Measurements from ENCODE around the gene RNF220. TPM values are rescaled to one million over a fixed set of nuclear protein-coding genes. Genes with fewer than 3 reads are reported as not detected.
"Not testable (repeated sequence)": the region's sequence is repeated elsewhere in the genome, so short reads cannot be mapped to it uniquely, and the experiment has no call there.

RNF220 gene
- total RNA-seq, 1 donor from 2014 or later: 83.7 TPM

GRCh38 chr1:44485934-44486460 lies 80.9 kb downstream of the RNF220 start:
- intact Hi-C loops (cut with micrococcal nuclease): no loop called here

- intact Hi-C loops (cut with micrococcal nuclease): no loop called here
Observed at GRCh38 chr1:44489481-44489880, 84.4 kb downstream of the RNF220 start.

GRCh38 chr1:44496541-44497171 lies 91.6 kb downstream of the RNF220 start:
- intact Hi-C loops (cut with micrococcal nuclease): no loop called here

DNA sequence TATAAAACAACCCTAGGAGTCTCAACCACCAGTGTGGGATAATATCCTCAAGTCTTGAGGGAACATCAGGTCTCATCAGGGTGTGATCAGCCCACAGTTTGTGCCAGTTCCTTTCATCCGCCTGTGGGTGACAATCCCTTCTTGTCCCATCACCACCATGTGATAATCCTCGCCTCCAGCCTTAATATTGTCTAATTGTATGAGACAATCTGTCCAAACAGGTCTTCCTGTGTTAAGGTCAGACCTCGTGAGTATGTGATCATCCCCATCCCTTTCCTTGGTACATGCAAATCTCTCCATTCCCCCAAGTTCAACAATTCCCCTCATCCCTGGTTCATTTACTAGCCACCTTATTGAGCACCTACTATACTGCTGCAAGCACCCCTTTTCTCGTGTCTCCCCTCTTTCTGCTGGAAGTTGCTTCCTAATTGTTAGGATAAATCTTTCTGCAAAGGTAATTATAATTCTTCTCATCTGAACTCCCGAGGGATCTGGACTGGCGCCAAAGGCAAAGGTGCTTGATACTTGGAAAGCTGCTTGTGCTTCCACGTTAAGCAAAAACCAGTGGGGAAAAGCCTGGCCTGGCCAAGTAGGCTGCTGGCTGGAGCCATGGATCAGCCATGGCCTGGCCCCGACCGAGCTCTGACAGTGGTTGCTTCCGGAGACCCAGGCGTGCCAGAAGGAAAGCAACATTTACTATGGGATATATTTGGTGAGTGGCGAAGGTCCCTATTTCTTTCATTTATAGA lies 92.5 kb downstream of the RNF220 start:
- intact Hi-C loops (cut with micrococcal nuclease): no loop called here

DNA sequence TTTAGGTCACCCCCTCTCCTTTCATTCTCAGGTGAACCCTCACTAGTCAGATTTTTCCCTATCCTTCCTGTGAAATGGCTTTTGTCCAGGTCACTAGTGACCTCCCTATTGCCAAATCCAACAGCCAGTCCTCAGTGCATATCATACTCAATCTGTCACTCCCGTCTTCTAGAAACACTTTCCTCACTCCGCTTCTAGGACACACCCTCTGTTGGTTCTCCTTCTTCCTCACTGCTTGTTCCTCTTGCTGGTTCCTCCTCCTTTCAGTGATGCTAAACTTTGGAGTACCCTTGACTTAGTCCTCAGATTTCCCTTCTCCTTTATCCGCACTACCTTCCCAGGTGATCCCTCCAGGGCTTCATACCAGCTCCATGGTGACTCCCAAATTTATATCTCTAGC lies 94.3 kb downstream of the RNF220 start:
- intact Hi-C loops (cut with micrococcal nuclease): no loop called here

DNA sequence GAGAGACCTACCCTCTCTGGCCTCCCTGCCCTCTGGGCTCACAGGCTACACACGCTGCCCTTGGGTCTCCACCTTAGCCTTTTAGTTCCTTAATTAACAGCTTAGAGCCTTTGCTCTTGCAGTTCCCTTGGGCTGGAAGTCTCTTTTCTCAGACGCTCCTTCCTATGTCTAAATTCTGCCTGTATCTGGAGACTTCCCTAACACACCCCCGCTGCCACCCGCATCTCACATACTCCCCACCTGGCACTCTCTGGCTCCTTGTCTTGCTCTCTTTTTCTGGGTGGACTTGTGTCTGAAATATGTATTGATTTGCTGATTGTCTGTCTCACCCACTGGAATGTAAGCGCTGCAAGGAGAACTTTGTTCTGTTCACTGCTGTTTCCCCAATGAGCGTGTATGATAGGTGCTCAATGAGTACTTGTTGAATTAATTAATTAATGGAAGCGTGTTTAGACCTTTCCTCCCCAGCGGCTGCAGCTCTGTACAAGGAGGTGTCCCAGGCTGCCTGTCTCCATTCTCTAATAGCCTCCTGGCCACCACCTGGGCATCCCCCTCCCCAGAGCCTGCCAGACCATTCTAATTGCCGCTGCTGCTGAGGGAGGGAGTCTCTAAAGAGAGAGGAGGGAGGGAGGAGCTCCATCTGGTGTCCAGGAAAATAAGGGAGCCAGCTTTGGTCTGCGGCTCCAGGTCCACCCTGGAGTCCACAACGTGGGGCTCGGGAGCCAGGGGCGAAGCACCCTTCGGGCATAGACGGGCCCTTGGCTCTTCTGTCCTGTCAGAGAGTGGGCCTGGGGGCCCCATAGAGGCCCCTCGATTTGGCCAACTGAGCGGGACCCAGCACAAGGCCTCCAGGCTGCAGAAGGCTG lies 95.4 kb downstream of the RNF220 start:
- intact Hi-C loops (cut with micrococcal nuclease): no loop called here

DNA sequence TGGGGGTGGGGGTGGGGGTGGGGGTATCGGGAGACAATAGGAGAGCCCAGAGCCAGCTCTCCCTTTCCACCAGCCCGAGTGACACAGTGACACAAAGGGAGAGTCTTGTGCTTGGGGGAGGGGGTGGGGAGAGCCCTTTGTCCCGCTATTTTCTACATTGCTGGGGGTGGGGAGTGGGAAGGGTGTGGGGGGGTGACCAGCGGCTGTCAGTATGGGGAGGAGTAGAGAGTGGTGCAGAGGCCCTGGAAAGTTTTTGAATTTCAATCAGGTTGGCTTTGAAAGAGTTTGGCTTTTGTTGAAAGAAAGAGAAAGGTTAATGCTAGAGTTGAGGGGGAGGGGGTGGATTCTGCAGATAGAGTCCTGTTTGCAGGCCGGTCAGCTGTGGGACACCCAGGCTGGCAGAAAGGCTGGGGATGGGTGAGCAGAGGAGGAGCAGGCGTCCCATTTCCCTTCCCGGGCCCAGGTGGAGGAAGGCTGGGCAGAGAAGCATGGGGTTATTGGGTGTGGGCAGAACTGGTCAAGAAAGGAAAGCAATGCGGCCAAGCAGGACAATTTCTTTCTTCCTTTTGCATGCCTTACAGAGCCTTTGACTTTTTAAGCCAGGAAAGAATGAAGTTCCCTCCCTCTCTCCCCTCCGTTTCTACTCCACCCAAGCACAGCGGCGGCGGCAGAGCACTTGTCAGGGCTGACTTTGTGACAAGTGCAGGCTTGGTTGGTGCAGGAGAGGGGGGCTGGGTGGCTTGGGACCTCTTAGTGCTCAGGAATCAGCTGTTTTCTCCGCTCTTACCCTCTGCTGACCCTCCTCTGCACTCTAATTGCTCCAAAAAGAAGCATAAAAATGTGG lies 96.2 kb downstream of the RNF220 start:
- intact Hi-C loops (cut with micrococcal nuclease): no loop called here

GRCh38 chr1:44502823-44503222 lies 97.8 kb downstream of the RNF220 start:
- intact Hi-C loops (cut with micrococcal nuclease): not testable (repeated sequence)

- intact Hi-C loops (cut with micrococcal nuclease): no loop called here
Observed at GRCh38 chr1:44503625-44504024, 98.6 kb downstream of the RNF220 start.

- intact Hi-C loops (cut with micrococcal nuclease): no loop called here
Observed at GRCh38 chr1:44505210-44505993, 100.3 kb downstream of the RNF220 start.

- intact Hi-C loops (cut with micrococcal nuclease): no loop called here
Observed at GRCh38 chr1:44507490-44508396, 102.7 kb downstream of the RNF220 start.

DNA sequence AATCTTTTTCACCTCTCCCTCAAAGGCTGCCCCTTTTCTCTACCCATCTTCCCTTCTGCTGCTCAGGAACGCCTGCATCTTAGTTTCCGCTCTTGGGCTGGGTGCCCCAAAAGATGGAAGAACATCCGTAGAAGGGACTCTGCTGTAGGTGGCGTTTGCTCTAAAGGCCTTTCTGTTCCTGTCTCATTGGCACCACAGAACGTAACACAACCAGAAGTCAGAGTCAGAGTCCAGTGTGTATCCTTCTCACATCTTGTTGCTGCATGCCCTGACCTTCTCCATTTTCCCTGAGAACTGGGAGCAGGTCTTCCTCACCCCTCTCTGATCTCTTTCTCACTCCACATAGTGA lies 103.3 kb downstream of the RNF220 start:
- intact Hi-C loops (cut with micrococcal nuclease): no loop called here

GRCh38 chr1:44511363-44511762 lies 106.3 kb downstream of the RNF220 start:
- intact Hi-C loops (cut with micrococcal nuclease): no loop called here

DNA sequence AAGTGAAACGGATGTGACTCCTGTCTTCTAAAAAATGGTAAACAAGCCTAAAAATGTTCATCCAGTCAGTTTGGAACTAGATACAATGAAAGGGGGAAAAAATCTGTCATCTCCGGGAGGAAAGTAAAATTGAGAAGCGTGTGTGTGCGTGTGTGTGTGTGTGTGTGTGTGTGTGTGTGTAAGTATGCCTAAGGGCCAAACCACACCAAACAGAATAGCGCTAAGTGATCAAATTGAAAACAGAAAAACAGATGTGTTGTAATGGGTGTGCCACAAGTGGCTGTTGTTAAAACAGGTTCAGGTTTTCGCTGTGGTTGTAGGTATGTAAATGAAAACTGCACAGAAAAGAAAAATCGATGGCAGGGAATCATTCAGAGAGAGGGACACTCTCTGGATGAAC lies 106.7 kb downstream of the RNF220 start:
- intact Hi-C loops (cut with micrococcal nuclease): no loop called here

GRCh38 chr1:44512313-44512885 lies 107.3 kb downstream of the RNF220 start:
- intact Hi-C loops (cut with micrococcal nuclease): no loop called here

DNA sequence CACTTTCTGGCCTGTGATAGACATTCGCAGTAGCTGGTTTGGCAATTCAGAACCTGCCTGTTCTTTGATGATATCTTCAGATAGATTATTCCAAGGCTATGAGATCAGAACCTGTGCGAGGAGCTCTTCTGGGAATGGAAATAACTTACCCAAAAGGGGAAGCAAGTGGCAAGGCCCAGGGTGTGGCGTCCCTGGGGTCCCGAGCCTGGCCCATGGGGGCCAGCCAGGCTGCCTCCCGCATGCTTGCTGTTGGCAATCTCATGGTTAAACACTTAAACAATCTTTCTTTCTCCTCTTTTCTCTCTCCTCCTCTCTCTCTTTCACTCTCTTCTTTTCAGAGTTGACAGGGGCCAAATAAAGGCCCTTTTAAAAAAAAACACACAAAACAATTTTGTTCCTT lies 108.1 kb downstream of the RNF220 start:
- intact Hi-C loops (cut with micrococcal nuclease): no loop called here

- intact Hi-C loops (cut with micrococcal nuclease): no loop called here
Observed at GRCh38 chr1:44514673-44515072, 109.6 kb downstream of the RNF220 start.

DNA sequence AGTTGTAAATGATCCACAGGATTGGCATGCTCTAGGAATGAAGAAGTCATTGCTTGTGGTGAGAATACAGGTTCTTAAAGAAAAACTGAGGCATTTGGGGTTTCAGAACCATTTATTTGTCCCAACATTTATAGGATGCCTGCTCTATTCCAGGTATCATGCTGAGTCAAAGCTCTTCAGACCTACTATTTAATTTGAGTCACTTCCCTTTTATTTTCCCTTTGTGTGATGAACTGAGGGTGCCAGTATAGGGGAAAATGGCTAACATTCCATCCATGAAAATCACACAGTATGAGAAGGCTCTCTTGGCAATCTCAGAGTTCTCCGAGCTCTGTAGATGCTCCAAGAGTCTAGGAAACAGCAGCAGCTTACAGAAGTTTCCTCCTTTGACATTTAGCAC lies 110.4 kb downstream of the RNF220 start:
- intact Hi-C loops (cut with micrococcal nuclease): no loop called here

Measured in T-helper 2 cell treated with Interferon-gamma antibody and Interleukin-4, amounts not matched to agents 100 ng/mL and 5 ng/mL, for 36 hours (primary cell).